Measurements from ENCODE around the gene SCYL1. TPM values are rescaled to one million over a fixed set of nuclear protein-coding genes. Genes with fewer than 3 reads are reported as not detected.

The SCYL1 gene
- total RNA-seq, 1 donor = 109 TPM

DNA sequence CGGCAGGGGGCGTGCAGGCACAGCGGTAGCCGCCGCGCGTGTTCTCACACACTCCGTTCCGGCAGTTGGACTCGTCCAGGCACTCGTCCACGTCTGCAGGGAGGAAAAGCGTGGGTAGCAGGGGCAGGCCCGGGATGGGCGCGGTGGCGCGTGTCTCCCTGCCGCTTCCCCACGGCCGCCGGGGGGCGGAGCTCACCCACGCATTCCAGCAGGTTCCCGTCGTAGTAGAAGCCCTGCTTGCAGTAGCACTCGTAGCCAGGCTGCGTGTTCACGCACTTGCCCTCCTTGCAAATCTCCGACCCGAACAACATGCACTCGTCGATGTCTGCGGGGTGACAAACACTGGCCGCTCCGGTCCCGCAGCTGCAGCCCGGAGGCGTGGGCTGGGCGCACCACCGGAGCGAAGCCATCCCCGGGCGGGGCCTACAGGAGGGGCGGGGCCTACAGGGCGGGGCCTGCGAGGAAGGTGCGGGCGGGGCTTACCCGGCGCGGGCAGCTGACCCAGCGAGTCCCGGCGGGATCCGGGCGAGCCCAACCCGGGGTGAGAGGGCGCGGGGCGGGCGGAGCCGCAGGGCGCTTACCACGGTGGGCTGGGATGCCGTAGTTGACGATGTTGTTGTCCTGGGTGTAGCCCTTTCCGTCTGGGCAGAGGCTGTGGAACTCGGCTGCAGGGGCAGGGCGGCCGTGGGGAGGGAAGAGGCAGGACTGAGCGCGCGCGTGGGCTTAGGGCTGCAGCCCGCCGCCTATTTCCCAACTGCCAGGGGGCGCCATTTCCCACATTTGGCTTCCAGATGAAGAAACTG is 15.6 kb downstream of the SCYL1 start:
- H3K36me3 ChIP-seq (ENCODE audit: insufficient read depth, low read length) = peaks cover 65% of the 10 kb centered on the region
- H4K20me1 ChIP-seq (ENCODE audit: insufficient read depth, low read length) = peaks cover 24% of the 10 kb centered on the region
- peak overlapping the region; percentile 51 for H3K27ac ChIP-seq (ENCODE audit: low read depth, low read length)
- TF ChIP-seq, protein P1, sequence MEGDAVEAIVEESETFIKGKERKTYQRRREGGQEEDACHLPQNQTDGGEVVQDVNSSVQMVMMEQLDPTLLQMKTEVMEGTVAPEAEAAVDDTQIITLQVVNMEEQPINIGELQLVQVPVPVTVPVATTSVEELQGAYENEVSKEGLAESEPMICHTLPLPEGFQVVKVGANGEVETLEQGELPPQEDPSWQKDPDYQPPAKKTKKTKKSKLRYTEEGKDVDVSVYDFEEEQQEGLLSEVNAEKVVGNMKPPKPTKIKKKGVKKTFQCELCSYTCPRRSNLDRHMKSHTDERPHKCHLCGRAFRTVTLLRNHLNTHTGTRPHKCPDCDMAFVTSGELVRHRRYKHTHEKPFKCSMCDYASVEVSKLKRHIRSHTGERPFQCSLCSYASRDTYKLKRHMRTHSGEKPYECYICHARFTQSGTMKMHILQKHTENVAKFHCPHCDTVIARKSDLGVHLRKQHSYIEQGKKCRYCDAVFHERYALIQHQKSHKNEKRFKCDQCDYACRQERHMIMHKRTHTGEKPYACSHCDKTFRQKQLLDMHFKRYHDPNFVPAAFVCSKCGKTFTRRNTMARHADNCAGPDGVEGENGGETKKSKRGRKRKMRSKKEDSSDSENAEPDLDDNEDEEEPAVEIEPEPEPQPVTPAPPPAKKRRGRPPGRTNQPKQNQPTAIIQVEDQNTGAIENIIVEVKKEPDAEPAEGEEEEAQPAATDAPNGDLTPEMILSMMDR (IDR thresholded peaks at IDR 0.05; ENCODE audit: extremely low read depth, low read depth, low read length) = peak; percentile 71
- no peak overlapping the region for H2AFZ ChIP-seq (ENCODE audit: low read length)
- no peaks in the 10 kb centered on the region for H3K9me3 ChIP-seq (ENCODE audit: low read depth, low read length)
- H3K4me1 ChIP-seq (ENCODE audit: insufficient read depth, low read length) = peaks cover 9% of the 10 kb centered on the region
- DNase-seq (ENCODE audit: insufficient read length, low spot score, missing footprints) = peak; percentile 100
- H3K27me3 ChIP-seq (ENCODE audit: insufficient read depth, low read length) = no peaks in the 10 kb centered on the region
- H3K79me2 ChIP-seq (ENCODE audit: insufficient read depth, low read length) = no peaks in the 10 kb centered on the region
- H3K4me2 ChIP-seq (ENCODE audit: insufficient read depth, low read length) = peak overlapping the region; percentile 74
- peak overlapping the region; percentile 66 for H3K4me3 ChIP-seq (ENCODE audit: insufficient read depth, low read length)

DNA sequence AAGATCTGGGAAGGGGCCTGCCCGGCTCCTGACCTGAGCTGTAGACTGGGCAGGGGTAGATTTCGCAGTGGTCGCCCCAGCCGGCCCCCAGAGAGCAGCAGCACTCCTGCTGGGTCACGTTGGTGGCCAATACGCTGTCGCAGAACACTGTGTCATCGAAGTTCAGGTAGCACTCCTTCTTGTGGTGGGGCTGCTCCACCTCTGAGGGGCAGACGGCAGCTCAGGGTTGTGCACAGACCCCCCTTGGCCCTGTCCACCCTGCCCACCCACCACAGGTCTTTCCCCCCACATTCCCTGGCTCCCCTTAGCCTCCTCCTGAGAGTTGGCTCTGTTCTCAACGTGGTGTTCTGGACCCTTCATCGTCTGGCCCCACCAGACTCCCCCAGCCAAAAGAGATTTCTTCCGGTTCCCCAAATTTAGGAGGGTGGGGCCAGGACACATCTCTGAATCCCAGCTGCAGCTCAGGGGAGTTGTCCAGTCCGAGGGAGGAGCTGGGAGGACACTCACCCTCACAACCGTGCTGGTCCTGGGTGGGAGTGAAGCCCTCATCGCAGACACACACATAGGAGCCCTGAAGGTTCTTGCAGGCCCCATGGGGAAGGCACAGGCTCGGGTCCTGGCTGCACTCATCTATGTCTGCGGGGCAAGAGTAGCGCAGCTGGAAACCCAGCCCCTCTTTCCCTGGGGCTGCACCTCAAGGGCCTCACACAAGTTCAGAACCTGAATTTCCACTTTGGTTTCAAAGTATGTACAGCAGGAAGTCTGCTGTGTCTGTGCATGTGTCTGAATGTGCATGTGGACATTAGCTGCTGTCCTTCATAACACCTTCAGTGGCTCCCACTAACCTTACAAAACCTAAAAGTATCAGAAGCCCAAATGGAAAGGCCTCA is 16.5 kb downstream of the SCYL1 start:
- peak overlapping the region; percentile 51 for H3K27ac ChIP-seq (ENCODE audit: low read depth, low read length)
- no peaks in the 10 kb centered on the region for H3K79me2 ChIP-seq (ENCODE audit: insufficient read depth, low read length)
- no peak overlapping the region for H2AFZ ChIP-seq (ENCODE audit: low read length)
- no peaks in the 10 kb centered on the region for H3K27me3 ChIP-seq (ENCODE audit: insufficient read depth, low read length)
- TF ChIP-seq, protein P1 (IDR thresholded peaks at IDR 0.05; ENCODE audit: extremely low read depth, low read depth, low read length) = no peak
- peaks cover 26% of the 10 kb centered on the region for H4K20me1 ChIP-seq (ENCODE audit: insufficient read depth, low read length)
- H3K4me2 ChIP-seq (ENCODE audit: insufficient read depth, low read length) = peak overlapping the region; percentile 74
- H3K36me3 ChIP-seq (ENCODE audit: insufficient read depth, low read length) = peaks cover 64% of the 10 kb centered on the region
- DNase-seq (ENCODE audit: insufficient read length, low spot score, missing footprints) = peak; percentile 93
- no peaks in the 10 kb centered on the region for H3K9me3 ChIP-seq (ENCODE audit: low read depth, low read length)
- peak overlapping the region; percentile 66 for H3K4me3 ChIP-seq (ENCODE audit: insufficient read depth, low read length)
- H3K4me1 ChIP-seq (ENCODE audit: insufficient read depth, low read length) = peaks cover 9% of the 10 kb centered on the region

DNA sequence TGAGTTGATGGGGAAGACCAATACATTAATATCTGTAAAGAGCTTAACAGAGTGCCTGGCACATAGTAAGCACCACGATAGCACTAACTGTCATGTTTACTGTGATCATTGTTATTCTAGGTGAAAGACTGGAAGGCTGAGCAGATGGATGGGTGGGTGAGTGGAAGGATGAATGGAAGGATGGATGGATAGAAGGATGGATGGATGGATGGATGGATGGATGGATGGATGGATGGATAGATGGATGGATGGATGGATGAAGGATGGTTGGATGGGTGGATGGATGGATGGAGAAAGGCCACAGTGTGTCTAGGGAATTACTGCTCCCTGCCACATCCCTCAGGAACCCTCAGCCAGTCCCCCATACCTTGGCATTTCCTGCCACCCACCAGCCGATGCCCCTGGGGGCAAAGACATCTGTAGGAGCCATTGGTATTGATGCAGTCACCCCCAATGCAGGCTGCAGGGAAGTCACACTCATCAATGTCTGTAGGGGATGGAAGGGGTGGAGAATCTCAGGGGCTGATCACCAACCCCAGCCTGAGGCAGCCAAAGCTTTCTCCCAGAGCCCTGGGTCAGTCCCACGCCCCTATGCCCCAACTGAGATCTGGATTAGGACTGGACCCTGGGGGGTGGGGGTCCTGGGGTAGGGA is 18.0 kb downstream of the SCYL1 start:
- TF ChIP-seq, protein P1 (IDR thresholded peaks at IDR 0.05; ENCODE audit: extremely low read depth, low read depth, low read length) = no peak
- no peaks in the 10 kb centered on the region for H3K79me2 ChIP-seq (ENCODE audit: insufficient read depth, low read length)
- H3K9me3 ChIP-seq (ENCODE audit: low read depth, low read length) = no peaks in the 10 kb centered on the region
- peaks cover 64% of the 10 kb centered on the region for H3K36me3 ChIP-seq (ENCODE audit: insufficient read depth, low read length)
- H3K4me1 ChIP-seq (ENCODE audit: insufficient read depth, low read length) = peaks cover 9% of the 10 kb centered on the region
- DNase-seq (ENCODE audit: insufficient read length, low spot score, missing footprints) = peak; percentile 91
- no peak overlapping the region for H2AFZ ChIP-seq (ENCODE audit: low read length)
- no peak overlapping the region for H3K4me3 ChIP-seq (ENCODE audit: insufficient read depth, low read length)
- no peak overlapping the region for H3K27ac ChIP-seq (ENCODE audit: low read depth, low read length)
- H4K20me1 ChIP-seq (ENCODE audit: insufficient read depth, low read length) = peaks cover 16% of the 10 kb centered on the region
- H3K4me2 ChIP-seq (ENCODE audit: insufficient read depth, low read length) = no peak overlapping the region
- no peaks in the 10 kb centered on the region for H3K27me3 ChIP-seq (ENCODE audit: insufficient read depth, low read length)

Measured in osteoblast (primary cell).